Suppressor macrophage (primary cell): Measurements from ENCODE around the gene ECHDC3.
A peak's percentile ranks its signal among the peaks of the same experiment; 100 is the strongest.

ENCODE experiments used
- DNase-seq, 4 experiments: peaks; one replicate each; pipeline ENCODE4 v3.0.0-alpha.2; 2020 to 2022

Gene ECHDC3

GRCh38 chr10:11748866-11749265, 6.7 kb downstream of the ECHDC3 start:
- DNase-seq: no peak

GRCh38 chr10:11750420-11750819, 8.2 kb downstream of the ECHDC3 start:
- no peak for DNase-seq

DNA sequence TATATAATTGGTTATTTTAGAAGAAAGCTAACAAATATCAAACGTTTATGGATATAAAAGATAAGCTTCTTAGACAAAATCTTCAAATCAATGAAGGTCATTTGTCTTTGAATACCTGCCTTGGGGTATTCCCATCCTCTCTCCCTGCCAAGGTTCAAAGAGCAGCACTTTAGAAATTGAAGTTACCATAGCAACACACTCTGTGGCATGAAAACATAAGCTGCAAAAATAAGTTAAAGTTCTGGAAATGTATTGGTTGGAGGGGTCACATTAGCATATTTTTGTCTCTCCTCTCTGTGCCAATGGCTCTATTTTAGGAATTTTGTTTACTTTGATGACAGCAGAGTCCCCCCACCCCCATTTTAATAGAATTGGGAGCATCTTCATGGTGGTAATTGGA, 12.0 kb downstream of the ECHDC3 start:
- no peak for DNase-seq

- no peak for DNase-seq
Measured at GRCh38 chr10:11754620-11755019, 12.4 kb downstream of the ECHDC3 start.

- no peak for DNase-seq
Measured at GRCh38 chr10:11755512-11756263, 13.5 kb downstream of the ECHDC3 start.

DNA sequence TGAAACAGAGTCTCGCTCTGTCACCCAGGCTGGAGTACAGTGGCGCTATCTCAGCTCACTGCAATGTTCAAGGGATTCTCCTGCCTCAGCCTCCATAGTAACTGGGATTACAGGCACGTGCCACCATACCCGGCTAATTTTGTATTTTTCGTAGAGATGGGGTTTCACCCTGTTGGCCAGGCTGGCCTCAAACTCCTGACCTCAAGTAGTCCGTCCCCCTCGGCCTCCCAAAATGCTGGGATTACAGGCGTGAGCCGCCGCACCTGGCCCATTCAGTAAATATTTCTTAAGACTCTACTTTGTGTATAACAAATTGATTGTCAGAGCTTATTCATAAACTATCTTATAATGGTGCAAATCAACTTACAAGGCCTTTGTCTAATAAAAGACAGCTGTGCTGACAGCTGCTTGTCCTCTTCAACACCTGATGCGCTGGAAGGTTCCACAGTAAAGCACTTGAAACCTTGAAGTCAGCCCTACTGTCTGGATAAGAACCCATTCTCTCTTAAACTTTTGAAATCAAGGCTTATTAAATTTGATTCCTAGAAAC, 14.7 kb downstream of the ECHDC3 start:
- no peak for DNase-seq

GRCh38 chr10:11757454-11757820, 15.3 kb downstream of the ECHDC3 start:
- peak in 1 of 4 experiments; percentile 18 for DNase-seq

DNA sequence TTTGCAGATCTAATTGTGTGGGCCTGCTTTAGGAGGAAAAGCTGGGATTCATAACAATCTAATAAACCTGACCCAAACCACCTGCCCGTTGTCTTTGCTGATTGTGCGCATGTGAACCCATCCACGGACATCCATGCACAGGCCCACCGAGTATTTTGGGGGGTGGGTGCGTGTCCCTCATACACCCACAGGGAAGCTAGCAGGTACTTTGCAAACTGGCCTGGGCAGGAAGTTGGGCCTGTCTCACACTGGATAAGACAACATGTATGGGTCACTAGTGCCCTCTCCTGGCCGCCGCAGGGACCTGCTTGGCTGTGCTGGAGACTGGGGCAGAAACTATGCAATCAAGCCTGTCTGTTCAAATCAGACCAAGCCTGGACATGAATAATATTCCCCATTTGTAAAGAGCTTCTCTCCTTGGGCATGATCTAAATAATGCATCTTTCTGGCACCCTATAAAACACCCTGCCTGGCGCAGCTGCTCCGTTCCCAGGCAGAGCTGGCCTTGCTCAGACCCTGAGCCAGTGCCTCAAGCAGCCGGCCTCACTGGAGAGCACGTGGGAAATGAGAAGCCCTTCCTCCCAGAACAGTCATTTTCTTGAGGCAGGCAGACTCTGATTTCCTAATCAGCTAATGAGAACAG, 15.8 kb downstream of the ECHDC3 start:
- peak; percentile 84 to 90 (median 86) for DNase-seq

DNA sequence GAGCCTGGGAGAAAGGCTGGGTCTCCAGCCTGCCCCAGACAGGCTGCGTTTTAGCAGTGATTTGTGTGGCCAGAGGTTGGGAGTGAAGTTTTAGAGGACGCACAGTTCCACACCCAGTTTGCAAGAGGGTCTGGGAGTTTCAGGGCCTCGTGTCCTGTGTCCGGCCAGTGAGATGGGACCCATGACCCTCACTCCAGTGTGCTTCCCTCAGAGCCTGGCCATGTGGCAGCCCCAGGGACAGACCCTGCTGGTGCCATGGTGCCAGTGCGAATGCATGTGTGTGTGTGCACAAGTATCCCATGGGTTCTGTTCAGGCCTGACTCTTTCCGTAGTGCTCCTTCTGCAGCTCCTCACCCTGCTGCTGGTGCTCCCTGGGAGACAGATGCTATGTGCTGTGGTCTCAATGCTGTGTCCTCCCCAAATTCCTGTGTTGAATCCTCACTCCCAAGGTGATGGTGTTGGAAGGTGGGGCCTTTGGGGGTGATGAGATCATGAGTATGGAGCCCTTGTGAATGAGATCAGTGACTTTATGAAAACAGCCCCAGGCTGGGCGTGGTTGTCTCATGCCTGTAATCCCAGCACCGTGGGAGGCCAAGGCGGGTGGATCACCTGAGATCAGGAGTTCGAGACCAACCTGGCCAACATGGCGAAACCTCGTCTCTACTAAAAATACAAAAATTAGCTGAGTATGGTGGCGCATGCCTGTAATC, 16.5 kb downstream of the ECHDC3 start:
- no peak for DNase-seq

DNA sequence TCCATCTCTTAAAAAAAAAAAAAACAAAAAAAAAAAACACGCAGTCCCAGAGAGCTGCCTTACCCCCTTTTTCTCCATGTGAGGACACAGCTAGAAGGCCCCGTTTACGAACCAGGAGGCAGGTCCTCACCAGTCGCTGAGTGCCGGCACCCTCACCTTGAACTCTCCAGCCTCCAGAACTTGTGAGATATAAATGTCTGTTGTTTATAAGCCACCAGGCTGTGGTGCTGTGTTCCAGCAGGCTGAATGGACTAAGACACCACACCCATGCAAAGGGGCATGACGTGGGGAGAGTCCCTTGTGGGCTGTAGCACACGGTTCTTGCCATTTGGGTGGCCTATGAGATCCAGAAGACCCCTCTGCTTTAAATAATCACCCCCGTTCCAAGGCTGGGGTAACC, 17.2 kb downstream of the ECHDC3 start:
- no peak for DNase-seq

- DNase-seq: no peak
Measured at GRCh38 chr10:11760151-11760550, 18.0 kb downstream of the ECHDC3 start.

GRCh38 chr10:11760861-11761260, 18.7 kb downstream of the ECHDC3 start:
- DNase-seq: no peak

- no peak for DNase-seq
Measured at GRCh38 chr10:11761431-11761830, 19.2 kb downstream of the ECHDC3 start.

DNA sequence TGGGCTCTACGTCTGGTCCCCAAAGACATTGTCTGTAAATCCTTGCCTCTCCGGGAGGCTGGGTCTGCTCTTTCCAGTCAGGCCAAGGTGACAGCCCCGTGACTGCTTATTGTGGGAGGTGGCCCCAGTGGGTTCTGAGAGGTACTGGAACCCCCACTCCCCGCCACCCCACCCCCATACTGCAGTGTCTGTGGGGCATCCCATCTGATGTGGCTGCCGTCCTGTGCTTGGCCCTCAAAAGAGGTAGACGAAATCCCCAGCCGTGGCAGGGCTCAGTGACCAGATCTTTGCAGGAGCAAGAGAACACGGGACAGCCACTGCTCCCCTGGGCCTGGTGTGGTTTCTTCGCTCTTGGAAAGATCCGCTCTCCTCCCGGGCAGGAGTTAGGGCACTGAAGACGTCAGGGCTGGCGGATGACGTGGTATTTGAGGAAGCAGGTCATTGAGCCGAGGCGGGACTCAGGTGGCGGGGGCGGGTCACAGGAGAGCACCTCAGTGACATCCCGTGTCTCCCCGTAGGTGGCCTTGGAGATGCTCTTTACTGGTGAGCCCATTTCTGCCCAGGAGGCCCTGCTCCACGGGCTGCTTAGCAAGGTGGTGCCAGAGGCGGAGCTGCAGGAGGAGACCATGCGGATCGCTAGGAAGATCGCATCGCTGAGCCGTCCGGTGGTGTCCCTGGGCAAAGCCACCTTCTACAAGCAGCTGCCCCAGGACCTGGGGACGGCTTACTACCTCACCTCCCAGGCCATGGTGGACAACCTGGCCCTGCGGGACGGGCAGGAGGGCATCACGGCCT, 20.7 kb downstream of the ECHDC3 start:
- DNase-seq: no peak

- no peak for DNase-seq
Measured at GRCh38 chr10:11763501-11763861, 21.3 kb downstream of the ECHDC3 start.

DNA sequence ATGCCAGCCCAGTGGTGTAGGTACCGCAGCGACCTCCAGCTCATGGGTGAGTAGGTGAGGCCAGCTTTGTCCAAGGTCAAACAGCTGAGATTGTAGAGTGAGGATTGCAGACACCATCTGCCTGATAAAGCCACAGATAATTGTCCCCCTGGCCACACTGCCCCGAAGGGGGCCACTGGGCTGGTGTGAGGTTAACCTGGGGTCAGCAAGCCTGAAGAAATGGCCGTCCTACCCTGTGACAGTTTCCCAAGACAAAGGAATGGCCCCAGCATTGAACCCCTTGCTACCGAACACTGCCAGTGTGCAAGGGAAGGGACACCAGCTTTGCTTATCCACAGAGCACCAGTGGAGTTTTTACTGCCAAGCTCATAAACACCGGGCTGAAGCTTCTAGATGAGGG, 23.0 kb downstream of the ECHDC3 start:
- DNase-seq: no peak

- no peak for DNase-seq
Measured at GRCh38 chr10:11772575-11773288, 30.6 kb downstream of the ECHDC3 start.

- DNase-seq: no peak
Measured at GRCh38 chr10:11773761-11774441, 31.7 kb downstream of the ECHDC3 start.

DNA sequence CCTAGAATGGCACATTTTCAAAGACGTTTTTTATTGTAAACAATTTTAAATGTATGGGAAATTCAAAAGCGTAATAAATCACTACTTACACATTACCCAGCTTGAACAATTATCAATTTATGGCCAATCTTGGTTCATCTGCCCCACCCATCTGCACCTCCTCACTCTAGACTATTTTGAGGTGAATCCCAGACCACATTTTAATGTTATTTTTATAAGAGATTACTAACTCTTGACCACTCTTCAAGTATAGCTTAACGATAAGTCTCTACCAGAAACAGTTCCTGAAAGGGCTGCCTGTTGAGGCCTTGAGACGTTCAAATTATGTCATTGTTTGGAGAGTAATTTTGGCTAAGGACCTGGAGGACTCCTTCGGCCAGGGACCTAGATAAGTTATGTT, 33.2 kb downstream of the ECHDC3 start:
- no peak for DNase-seq

GRCh38 chr10:11776080-11776479, 33.9 kb downstream of the ECHDC3 start:
- no peak for DNase-seq

DNA sequence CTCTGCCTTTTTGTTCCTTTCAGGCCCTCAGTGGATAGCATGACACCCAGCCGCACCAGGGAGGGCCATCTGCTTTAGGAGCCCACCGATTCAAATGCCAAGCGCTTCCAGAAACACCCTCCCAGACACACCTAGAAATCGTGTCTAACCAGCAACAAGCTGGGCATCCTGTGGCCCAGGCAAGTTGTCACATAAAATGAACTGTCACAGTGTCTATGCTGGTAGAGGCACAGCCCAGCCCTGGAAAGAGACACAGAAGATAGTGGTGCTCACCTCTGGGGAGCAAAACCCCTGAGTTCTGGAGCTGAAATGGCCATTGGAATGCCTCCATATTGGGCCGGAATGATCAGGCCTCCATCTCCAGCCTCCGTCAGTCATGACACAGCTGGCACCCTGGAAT, 38.9 kb downstream of the ECHDC3 start:
- DNase-seq: no peak
